Type B pancreatic cell (in vitro differentiated cells): ENCODE results near the gene TPP1. TPM values are rescaled to one million over a fixed set of nuclear protein-coding genes. Genes with fewer than 3 reads are reported as not detected.

Source experiments
- DNase-seq: peaks from one replicate; pipeline ENCODE4 v3.0.0; 2021; ENCODE audit warnings: mixed read lengths; ENCODE audit not compliant: unreplicated experiment; ENCODE audit errors: extremely low spot score
- H3K27ac Mint-ChIP-seq: 2 replicates; pipeline ENCODE4 v1.8.0; 2021; ENCODE audit warnings: mild to moderate bottlenecking, mixed read lengths
- H3K27me3 Mint-ChIP-seq: 2 replicates; pipeline ENCODE4 v1.8.0; 2021; ENCODE audit warnings: mixed read lengths
- H3K36me3 Mint-ChIP-seq: 2 replicates; pipeline ENCODE4 v1.8.0; 2021; ENCODE audit warnings: mixed read lengths
- H3K4me1 Mint-ChIP-seq: one replicate; pipeline ENCODE4 v1.8.0; 2021; ENCODE audit warnings: mixed read lengths; ENCODE audit not compliant: unreplicated experiment
- H3K4me3 Mint-ChIP-seq: 2 replicates; pipeline ENCODE4 v1.8.0; 2021; ENCODE audit warnings: mild to moderate bottlenecking, mixed read lengths
- H3K9me3 Mint-ChIP-seq: 2 replicates; pipeline ENCODE4 v1.8.0; 2021; ENCODE audit warnings: mixed read lengths
- total RNA-seq: library from RNA; stranded (reverse); gene quantifications from 2 replicates; pipeline ENCODE4 v1.2.1, GENCODE V29; 2021; ENCODE audit warnings: low replicate concordance
- TF ChIP-seq, protein P1 (sequence below): fragments of 200-600 bp; sonication (generic); conservative IDR thresholded peaks from 2 replicates; pipeline ENCODE4 v1.5.0; 2021; ENCODE audit warnings: antibody characterized with exemption, mild to moderate bottlenecking

TPP1 gene
- total RNA-seq, 1 donor from 2014 or later = 72.8 TPM

DNA sequence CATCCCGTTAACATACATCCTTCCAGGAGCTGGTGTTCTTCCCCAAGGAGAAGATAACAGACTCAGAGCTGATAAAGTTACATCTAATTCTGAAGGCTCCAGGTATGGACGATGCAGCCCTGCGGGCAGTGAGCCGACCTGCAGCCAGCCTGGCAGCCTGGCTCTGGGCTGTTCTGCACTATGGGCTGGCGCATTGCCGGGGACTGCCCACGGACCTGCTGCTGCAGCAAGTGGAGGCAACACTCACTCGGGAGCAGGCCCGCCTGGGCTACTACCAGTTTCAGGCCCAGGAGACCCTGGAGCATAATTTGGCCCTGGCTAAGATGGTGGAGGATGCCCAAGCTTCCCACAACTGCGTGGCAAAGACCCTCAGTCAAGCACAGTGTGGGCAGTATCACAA is 55.6 kb downstream of the TPP1 start:
- peaks cover 2% of the 10 kb centered on the region for H3K4me1 Mint-ChIP-seq
- no peak for DNase-seq

DNA sequence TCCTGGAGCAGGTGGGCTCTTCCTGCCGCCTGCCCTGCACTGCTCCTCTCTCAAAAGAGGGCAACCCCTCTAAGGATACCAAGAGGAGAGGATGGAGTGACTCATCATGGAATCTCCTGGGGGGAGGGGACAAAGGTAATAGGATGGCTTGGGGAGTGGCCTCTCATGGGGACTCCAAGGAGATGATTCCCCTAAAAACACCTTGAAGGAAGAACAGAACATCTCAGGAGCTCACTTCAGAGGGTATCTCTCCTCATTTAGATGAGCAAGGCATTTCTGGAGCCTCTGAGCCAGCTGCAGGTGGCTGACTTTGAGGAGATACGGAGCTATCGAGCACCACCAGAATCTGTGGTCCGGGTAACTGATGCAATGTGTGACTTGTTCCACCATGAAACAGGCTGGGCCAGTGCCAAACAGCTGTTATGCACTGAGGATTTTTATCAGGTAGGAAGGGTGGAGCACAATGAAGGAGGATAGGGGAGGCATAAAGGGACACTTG is 56.1 kb downstream of the TPP1 start:
- DNase-seq = no peak
- no peaks in the 10 kb centered on the region for H3K9me3 Mint-ChIP-seq
- H3K36me3 Mint-ChIP-seq = peaks cover 7% of the 10 kb centered on the region
- TF ChIP-seq, protein P1, sequence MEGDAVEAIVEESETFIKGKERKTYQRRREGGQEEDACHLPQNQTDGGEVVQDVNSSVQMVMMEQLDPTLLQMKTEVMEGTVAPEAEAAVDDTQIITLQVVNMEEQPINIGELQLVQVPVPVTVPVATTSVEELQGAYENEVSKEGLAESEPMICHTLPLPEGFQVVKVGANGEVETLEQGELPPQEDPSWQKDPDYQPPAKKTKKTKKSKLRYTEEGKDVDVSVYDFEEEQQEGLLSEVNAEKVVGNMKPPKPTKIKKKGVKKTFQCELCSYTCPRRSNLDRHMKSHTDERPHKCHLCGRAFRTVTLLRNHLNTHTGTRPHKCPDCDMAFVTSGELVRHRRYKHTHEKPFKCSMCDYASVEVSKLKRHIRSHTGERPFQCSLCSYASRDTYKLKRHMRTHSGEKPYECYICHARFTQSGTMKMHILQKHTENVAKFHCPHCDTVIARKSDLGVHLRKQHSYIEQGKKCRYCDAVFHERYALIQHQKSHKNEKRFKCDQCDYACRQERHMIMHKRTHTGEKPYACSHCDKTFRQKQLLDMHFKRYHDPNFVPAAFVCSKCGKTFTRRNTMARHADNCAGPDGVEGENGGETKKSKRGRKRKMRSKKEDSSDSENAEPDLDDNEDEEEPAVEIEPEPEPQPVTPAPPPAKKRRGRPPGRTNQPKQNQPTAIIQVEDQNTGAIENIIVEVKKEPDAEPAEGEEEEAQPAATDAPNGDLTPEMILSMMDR = no peak
- no peaks in the 10 kb centered on the region for H3K4me1 Mint-ChIP-seq
- H3K27ac Mint-ChIP-seq = no peak overlapping the region
- no peaks in the 10 kb centered on the region for H3K27me3 Mint-ChIP-seq
- H3K4me3 Mint-ChIP-seq = no peak overlapping the region

More for the DNA sequence above, 55.6 kb downstream of the TPP1 start:
- no peaks in the 10 kb centered on the region for H3K9me3 Mint-ChIP-seq
- peaks cover 7% of the 10 kb centered on the region for H3K36me3 Mint-ChIP-seq
- no peak overlapping the region for H3K4me3 Mint-ChIP-seq
- no peaks in the 10 kb centered on the region for H3K27me3 Mint-ChIP-seq
- no peak overlapping the region for H3K27ac Mint-ChIP-seq
- TF ChIP-seq, protein P1 = no peak

Other genes starting within 250 kb of the TPP1 start
- 31.6 and 50.0 TPM in 2 replicates for gene SMPD1, start 228.9 kb downstream of the TPP1 start, total RNA-seq
- gene APBB1, start 200.3 kb downstream of the TPP1 start, total RNA-seq = 38.4 and 61.6 TPM in 2 replicates
- 1.5 and 1.9 TPM in 2 replicates for gene HPX, start 178.4 kb downstream of the TPP1 start, total RNA-seq
- 15.6 and 22.9 TPM in 2 replicates for gene TRIM3, start 145.5 kb downstream of the TPP1 start, total RNA-seq
- gene ARFIP2, start 138.1 kb downstream of the TPP1 start, total RNA-seq = 60.9 and 77.3 TPM in 2 replicates
- gene TIMM10B, start 137.9 kb downstream of the TPP1 start, total RNA-seq = 31.2 and 35.7 TPM in 2 replicates
- gene DNHD1, start 122.1 kb downstream of the TPP1 start, total RNA-seq = 5.6 and 9.9 TPM in 2 replicates
- gene RRP8, start 15.8 kb downstream of the TPP1 start, total RNA-seq = 19.7 and 23.5 TPM in 2 replicates
- gene ILK, start 15.6 kb downstream of the TPP1 start, total RNA-seq = 92.7 and 135 TPM in 2 replicates
- 121 and 130 TPM in 2 replicates for gene TAF10, start 7.2 kb downstream of the TPP1 start, total RNA-seq
- 3.9 and 54.9 TPM in 2 replicates for gene DCHS1, start 36.4 kb upstream of the TPP1 start, total RNA-seq
- gene MRPL17, start 63.9 kb upstream of the TPP1 start, total RNA-seq = 46.6 and 67.3 TPM in 2 replicates
- 0.07 TPM in 1 of 2 replicates, not detected in the other for gene OR2AG2, start 152.6 kb upstream of the TPP1 start, total RNA-seq
- gene OR2AG1, start 163.6 kb upstream of the TPP1 start, total RNA-seq = not detected in 2 replicates
- gene OR6A2, start 180.3 kb upstream of the TPP1 start, total RNA-seq = 0.07 and 0.27 TPM in 2 replicates
- gene OR10A5, start 226.3 kb upstream of the TPP1 start, total RNA-seq = not detected in 2 replicates
- not detected in 2 replicates for gene OR10A2, start 243.6 kb upstream of the TPP1 start, total RNA-seq